Fibroblast of skin of scalp (primary cell): ENCODE measurements around the gene CDC42BPA.
"Not testable (repeated sequence)": the region's sequence is repeated elsewhere in the genome, so short reads cannot be mapped to it uniquely, and the experiment has no call there.

Experiments
- DNase-seq: peaks from one replicate; pipeline ENCODE4 v3.0.0-alpha.2; 2013

The CDC42BPA gene

GRCh38 chr1:227062306-227062705 is 256.0 kb downstream of the CDC42BPA start:
- no peak for DNase-seq

DNA sequence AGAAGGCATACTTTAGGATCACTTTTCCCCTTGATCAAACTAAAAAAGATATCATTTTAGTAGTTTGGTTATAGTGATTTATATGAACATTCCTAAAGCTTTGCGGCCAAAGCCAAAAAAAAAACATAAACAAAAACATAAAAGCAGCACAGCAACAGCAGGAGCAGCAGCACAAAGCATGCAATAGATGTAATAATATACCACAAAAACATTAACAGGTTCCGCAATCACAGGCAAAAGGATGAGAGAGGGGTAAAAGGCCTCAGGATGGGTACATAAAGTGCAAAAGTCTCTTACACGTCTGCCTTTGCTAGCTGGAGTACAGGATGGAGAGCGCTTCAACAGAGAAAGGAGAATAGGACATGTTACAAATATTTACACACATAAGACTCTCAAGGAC is 259.2 kb downstream of the CDC42BPA start:
- no peak for DNase-seq

DNA sequence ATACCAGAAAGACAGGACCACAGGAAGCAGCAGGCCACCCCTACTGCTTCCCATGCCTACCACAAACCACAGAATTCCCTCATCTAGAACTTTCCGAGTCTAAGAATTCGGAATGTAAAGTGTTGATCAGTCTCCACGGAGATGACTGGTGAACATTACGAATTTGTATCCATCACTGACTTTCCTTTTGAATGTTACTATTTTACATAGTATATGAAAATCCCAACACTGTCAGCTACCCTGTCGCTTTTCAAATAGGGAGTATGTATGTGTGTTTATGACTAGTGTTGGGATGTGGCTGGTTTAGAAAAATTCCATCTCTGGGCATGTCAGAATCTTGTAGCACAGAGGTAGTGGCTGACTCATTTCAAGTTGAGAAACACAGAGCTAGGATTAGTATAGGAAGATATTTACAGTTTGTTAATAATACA is 260.0 kb downstream of the CDC42BPA start:
- peak; percentile 79 for DNase-seq

DNA sequence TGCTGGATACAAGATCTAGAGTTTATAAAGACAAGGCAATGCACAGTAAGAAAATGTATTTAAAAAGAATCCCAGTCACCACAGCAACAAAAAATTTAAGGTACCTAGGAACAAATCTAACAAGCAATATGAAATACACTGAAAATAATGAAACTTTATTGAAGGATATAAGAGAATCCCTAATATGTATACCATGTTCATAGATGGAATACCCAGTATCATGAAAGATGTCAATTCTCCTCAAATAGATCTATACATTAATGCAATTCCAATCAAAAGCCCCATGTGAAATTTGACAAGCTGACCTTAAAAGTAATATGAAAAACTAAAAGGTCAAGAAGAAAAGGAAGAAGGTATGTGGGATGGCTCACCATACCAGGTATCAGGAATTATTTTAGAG is 269.0 kb downstream of the CDC42BPA start:
- DNase-seq: no peak

DNA sequence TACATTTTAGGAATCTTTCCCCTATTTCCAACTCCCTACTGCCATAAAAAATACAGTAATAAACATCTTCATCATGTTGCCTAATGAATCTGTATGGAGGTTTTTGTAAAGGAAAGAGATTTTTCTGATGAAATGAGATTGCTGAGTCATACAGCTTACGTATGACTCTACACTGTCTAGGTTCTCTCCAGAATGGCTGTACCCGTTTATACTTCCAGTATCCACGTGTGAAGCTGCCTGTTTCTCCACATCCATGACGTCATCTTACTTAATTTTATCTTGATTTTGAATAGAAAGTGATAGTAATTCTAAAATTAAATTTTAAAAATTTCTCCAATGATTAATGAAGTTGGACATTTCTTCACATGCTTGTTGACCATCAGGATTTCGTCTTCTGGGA is 274.5 kb downstream of the CDC42BPA start:
- DNase-seq: peak; percentile 36

GRCh38 chr1:227042292-227042691 is 276.0 kb downstream of the CDC42BPA start:
- no peak for DNase-seq

- DNase-seq: peak; percentile 16
These were observed 279.9 kb downstream of the CDC42BPA start for GRCh38 chr1:227038401-227038800.

DNA sequence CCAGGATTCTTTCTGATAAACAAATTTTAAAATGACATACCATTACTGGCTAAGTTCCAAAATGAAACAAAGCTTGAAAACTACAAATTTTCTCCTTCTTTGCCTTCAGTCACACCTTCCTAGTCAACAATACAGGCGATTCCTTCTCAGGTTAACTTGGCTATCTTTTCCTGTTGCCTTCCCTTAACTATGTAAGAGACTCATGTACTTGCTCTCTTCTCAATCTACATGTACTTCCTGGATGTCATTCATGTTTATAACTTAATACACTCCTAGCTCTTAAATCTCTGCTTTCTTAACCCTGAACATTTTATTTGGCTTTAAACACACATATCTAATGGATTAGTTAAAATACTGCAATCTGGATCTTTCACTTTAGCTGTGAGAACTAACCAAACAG is 281.2 kb downstream of the CDC42BPA start:
- no peak for DNase-seq

DNA sequence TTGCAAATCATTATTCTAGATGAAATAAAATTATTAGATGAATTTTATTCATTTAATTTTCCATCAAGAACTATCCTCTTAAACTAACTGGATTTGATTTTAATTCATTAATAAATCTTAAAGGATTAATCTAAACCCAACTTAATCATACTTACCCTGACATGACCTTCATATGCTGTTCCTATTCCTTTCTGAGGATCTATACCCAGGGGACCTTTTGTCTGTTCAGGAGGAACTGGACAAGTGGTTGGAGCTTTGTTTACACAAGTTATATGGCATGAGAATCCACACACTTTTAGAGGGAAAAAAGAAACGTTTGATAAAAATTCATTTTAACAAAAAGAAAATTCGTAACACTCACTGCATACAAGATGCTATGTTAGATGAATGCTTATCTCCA is 283.0 kb downstream of the CDC42BPA start:
- DNase-seq: no peak

GRCh38 chr1:227033880-227034279 is 284.4 kb downstream of the CDC42BPA start:
- no peak for DNase-seq

DNA sequence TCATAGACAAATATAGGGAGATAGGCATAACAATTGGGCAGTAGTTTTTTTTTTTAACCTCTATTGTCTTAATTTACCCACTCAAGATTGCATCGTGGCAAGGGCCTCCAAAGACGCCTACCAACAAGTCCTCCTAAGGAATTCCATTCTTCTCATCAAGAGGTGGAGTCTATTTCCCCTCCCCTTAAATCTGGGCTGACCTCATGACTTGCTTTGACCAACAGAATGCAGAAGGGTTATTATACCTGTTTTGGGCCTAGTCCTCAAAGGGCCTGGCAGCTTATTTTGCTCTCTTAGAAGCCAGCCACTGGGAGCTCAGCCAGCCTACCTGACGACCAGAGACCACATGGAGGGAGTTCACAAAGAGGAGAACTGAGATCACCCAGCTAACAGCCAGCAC is 285.9 kb downstream of the CDC42BPA start:
- no peak for DNase-seq

- DNase-seq: no peak
These were observed 301.3 kb downstream of the CDC42BPA start for GRCh38 chr1:227016990-227017389.

GRCh38 chr1:227010645-227011044 is 307.6 kb downstream of the CDC42BPA start:
- DNase-seq: no peak

- DNase-seq: no peak
These were observed 308.4 kb downstream of the CDC42BPA start for GRCh38 chr1:227009937-227010336.

- DNase-seq: no peak
These were observed 312.0 kb downstream of the CDC42BPA start for GRCh38 chr1:227006226-227006796.

- DNase-seq: no peak
These were observed 313.5 kb downstream of the CDC42BPA start for GRCh38 chr1:227004796-227005195.

GRCh38 chr1:227003165-227003564 is 315.1 kb downstream of the CDC42BPA start:
- no peak for DNase-seq

DNA sequence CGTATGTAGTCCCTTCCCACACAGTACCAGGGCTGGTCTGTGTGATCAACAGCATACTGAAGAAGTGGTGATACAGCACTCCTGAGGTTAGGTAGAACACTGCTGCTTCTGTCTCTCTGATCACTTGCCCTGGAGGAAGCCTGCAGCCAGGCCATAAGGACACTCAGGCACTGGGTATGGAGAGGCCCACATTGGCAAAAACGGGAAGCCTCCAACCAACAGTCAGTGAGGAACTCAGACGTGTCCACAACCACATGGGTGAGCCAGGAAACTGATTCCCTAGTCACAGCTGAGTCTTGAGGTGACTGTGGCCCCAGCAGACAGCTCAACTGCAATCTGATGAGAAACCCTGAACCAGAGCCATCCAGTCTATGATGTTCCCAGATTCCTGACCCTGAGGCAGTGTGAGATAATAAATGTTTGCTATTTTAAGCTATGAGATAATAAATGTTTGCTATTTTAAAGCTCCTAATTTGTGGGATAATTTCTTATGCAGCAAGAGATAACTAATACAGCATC is 315.7 kb downstream of the CDC42BPA start:
- DNase-seq: no peak

GRCh38 chr1:226999579-226999978 is 318.7 kb downstream of the CDC42BPA start:
- DNase-seq: not testable (repeated sequence)

DNA sequence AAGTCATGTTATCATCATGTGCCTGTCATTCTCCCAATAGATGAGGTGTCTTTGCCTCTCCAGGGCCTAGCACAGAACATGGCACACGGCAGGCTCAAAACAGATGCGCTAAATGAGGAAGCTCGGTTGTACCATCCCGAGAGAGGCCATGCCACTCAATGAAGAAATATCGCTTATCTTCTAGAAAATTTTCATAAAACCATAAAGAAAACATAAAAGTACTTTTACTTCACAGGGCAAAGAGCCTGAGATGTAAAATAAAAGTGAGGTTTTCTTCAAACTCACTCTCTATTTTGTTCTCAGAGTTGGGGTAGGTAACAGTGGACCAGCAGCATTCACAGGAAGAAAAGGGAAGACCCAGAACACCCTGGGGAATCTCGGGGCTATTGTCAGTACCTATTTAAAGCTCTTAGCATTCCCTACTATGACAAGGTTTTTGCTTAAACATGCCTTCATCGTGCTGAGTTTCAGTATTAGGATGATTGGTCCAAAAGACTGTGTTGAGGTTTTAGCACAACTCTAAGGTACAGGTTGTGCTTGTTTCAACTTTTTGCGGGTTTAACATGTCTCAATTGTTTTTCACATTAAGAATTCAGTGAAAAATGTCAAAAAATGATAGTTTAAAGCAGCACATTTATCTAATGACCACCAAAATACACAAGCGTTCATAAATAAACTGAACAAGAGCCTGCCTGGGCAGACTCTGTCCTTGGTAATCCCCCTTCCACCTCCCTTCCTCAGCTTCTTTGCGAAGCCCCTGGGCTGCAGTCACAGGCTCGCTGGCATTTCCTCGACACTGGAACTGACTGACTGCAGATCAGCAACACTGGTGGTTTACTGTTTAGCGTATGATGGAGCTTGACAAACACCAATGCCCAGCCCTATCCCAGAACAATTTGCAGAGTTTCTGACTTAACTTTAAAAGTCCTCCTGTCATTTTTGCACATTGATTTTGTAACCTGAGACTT is 322.6 kb downstream of the CDC42BPA start:
- no peak for DNase-seq

DNA sequence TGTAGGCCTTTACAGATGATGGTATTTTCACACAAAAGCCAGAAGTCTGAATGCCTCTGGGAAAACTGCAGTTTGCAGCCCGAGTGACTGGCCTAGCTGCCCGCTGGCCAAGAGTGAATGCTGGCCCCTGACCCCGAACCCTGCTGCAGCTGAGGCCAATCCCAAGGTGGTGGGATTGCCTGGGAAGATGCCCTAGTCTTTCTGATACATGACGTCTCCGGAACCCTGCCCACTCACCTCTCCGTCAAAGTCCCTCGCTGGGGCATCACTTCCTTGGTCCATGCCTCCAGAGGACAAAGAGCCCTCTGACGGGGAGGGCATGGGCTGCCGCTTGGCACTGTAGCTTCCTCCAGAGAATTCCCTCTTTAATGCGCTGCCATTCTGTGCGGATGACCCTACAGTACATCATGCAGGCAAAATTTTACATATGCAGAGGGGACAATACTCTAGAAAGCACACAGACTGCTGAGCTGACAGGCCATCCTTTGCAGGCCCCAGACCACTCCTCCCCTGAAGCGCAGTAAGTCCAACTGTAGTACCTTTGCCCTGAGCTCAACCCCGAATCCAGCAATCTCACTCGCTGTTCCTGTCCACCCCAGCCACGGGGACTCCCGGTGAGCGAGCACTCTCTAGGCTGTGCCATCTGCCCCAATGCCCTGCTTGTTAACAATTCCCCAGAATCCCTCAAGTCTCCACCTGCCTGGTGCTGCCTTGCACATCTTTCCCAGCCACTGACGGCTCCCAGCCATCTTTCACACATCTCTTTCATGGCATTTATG is 323.5 kb downstream of the CDC42BPA start:
- no peak for DNase-seq

DNA sequence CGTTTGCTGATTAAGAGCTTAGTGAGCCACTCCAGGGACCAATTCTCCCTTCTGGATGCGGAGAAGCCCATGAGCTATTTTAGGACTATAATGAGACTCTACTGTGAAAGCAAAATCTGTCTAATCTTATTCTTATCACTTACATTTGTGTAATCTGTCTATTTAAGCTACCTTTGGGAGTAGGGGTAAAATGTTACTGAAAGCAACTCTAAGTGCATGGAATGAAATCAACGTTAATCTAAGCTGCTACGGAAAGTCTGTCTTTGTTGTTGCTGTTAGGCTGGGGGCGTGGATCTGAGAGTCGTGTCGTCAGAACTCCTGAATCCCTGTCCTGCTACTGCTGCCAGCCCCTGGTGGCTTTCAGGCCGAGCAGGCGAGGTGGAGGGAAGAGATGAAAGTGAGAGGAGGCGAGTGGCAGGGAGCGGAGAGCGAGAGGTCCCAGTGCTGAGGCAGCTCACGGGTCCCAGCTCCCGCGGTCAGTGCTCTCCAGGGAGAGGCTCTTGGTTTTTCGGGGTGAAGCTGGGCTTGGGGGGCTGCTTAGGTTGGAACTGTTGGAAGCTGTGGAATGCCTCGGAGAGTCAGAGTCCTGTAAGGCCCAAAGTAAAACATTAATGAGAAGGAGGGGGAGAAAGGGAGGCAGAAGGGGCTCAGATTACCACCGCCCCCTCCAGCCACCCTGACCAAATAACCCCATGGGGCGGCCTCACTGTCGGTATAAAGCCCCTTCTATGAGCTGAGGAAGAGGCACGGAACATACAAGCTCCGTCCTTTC is 324.3 kb downstream of the CDC42BPA start:
- DNase-seq: no peak
